ENCODE results near the gene CDH22. TPM values are rescaled to one million over a fixed set of nuclear protein-coding genes. Genes with fewer than 3 reads are reported as not detected.

Gene CDH22
- polyA plus RNA-seq, 1 donor from 2014 or later: 2.1 TPM

DNA sequence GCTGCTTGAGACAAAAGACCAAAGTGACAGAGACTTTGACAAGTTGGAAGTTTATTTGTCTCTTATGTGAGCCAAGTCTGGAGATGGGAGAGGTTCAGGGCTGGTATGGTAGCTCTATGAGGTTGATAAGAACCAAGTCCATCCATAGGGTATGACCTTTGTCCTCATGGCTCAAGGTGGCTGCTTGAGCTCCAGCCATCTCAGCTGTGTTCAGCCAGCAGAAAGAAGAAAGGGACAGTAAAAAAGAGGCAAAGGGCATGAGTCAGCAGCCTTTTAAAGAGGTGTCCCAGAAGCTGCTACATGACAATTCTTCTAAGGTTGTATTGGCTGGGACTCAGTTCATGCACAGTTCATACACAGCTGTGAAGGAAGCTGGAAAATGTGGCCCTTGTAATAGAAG, 141.2 kb downstream of the CDH22 start:
- TF ChIP-seq EP300 (conservative IDR thresholded peaks at IDR 0.05; ENCODE audit: poor library complexity, severe bottlenecking): no peak
- TF ChIP-seq, protein P1, sequence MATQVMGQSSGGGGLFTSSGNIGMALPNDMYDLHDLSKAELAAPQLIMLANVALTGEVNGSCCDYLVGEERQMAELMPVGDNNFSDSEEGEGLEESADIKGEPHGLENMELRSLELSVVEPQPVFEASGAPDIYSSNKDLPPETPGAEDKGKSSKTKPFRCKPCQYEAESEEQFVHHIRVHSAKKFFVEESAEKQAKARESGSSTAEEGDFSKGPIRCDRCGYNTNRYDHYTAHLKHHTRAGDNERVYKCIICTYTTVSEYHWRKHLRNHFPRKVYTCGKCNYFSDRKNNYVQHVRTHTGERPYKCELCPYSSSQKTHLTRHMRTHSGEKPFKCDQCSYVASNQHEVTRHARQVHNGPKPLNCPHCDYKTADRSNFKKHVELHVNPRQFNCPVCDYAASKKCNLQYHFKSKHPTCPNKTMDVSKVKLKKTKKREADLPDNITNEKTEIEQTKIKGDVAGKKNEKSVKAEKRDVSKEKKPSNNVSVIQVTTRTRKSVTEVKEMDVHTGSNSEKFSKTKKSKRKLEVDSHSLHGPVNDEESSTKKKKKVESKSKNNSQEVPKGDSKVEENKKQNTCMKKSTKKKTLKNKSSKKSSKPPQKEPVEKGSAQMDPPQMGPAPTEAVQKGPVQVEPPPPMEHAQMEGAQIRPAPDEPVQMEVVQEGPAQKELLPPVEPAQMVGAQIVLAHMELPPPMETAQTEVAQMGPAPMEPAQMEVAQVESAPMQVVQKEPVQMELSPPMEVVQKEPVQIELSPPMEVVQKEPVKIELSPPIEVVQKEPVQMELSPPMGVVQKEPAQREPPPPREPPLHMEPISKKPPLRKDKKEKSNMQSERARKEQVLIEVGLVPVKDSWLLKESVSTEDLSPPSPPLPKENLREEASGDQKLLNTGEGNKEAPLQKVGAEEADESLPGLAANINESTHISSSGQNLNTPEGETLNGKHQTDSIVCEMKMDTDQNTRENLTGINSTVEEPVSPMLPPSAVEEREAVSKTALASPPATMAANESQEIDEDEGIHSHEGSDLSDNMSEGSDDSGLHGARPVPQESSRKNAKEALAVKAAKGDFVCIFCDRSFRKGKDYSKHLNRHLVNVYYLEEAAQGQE (IDR thresholded peaks at IDR 0.05; ENCODE audit: borderline replicate concordance): no peak
- no peak for TF ChIP-seq MXI1 (conservative IDR thresholded peaks at IDR 0.05; ENCODE audit: poor library complexity, severe bottlenecking)
- TF ChIP-seq RAD21 (conservative IDR thresholded peaks at IDR 0.05): no peak
- TF ChIP-seq TAF1 (IDR thresholded peaks at IDR 0.05; ENCODE audit: low read depth): no peak
- TF ChIP-seq POLR2AphosphoS5 (IDR thresholded peaks at IDR 0.05): no peak
- TF ChIP-seq EZH2 (IDR thresholded peaks at IDR 0.05; ENCODE audit: borderline replicate concordance, insufficient read depth, low read length, poor library complexity, severe bottlenecking): no peak
- TF ChIP-seq SMC3 (conservative IDR thresholded peaks at IDR 0.05; ENCODE audit: poor library complexity): no peak
- TF ChIP-seq, protein P2, sequence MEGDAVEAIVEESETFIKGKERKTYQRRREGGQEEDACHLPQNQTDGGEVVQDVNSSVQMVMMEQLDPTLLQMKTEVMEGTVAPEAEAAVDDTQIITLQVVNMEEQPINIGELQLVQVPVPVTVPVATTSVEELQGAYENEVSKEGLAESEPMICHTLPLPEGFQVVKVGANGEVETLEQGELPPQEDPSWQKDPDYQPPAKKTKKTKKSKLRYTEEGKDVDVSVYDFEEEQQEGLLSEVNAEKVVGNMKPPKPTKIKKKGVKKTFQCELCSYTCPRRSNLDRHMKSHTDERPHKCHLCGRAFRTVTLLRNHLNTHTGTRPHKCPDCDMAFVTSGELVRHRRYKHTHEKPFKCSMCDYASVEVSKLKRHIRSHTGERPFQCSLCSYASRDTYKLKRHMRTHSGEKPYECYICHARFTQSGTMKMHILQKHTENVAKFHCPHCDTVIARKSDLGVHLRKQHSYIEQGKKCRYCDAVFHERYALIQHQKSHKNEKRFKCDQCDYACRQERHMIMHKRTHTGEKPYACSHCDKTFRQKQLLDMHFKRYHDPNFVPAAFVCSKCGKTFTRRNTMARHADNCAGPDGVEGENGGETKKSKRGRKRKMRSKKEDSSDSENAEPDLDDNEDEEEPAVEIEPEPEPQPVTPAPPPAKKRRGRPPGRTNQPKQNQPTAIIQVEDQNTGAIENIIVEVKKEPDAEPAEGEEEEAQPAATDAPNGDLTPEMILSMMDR (IDR thresholded peaks at IDR 0.05; ENCODE audit: poor library complexity, severe bottlenecking): no peak
- Histone ChIP-seq H3K79me2 (replicated peaks; ENCODE audit: insufficient read depth, low read length) (no peaks in the 10 kb centered on the region), H3K4me3 (ENCODE audit: low read length) (no peak overlapping the region), H3K9me2 (ENCODE audit: insufficient read depth, low read length) (no peaks in the 10 kb centered on the region), H3F3A (ENCODE audit: insufficient read depth, low read length, poor library complexity, severe bottlenecking) (no peaks in the 10 kb centered on the region), H3K9ac (ENCODE audit: low read length) (no peak overlapping the region), H3K27me3 (ENCODE audit: insufficient read depth, low read depth, low read length) (no peaks in the 10 kb centered on the region), H3K36me3 (ENCODE audit: insufficient read depth, low read length) (no peaks in the 10 kb centered on the region), H2AFZ (ENCODE audit: low read depth, low read length) (no peak overlapping the region), H4K20me1 (ENCODE audit: insufficient read depth) (no peaks in the 10 kb centered on the region), H3K4me2 (ENCODE audit: low read length) (no peak overlapping the region), H3K9me3 (ENCODE audit: low read length) (no peaks in the 10 kb centered on the region), H3K27ac (ENCODE audit: low read length) (no peak overlapping the region)

DNA sequence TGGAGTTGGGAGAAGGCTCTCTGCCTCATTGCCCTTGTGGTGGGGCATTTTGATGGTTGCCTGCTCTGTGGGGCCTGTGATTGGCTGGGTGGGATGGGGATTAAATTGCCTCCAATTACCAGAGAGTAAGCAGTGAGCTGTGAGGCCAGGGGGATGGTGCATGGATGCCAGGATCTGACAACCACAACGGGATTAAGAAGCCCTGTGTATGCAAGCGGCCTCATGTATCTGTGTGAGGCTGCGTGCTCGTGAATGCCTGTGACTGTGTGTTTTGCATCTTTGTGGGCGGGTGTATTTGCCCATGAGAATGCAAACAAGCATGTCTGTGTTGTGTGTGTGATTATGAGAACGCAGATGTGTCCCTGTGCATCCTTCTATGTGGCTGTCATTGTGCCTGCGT, 144.0 kb downstream of the CDH22 start:
- peak overlapping the region; percentile 57 for H3K27ac ChIP-seq (ENCODE audit: low read length)
- H3F3A ChIP-seq (ENCODE audit: insufficient read depth, low read length, poor library complexity, severe bottlenecking): no peaks in the 10 kb centered on the region
- H3K9me3 ChIP-seq (ENCODE audit: low read length): no peaks in the 10 kb centered on the region
- H3K4me3 ChIP-seq (ENCODE audit: low read length): no peak overlapping the region
- no peaks in the 10 kb centered on the region for H3K79me2 ChIP-seq (replicated peaks; ENCODE audit: insufficient read depth, low read length)
- H3K36me3 ChIP-seq (ENCODE audit: insufficient read depth, low read length): no peaks in the 10 kb centered on the region
- TF ChIP-seq SMC3 (conservative IDR thresholded peaks at IDR 0.05; ENCODE audit: poor library complexity): peak; percentile 19
- TF ChIP-seq, protein P1 (IDR thresholded peaks at IDR 0.05; ENCODE audit: borderline replicate concordance): no peak
- no peaks in the 10 kb centered on the region for H3K9me2 ChIP-seq (ENCODE audit: insufficient read depth, low read length)
- H3K27me3 ChIP-seq (ENCODE audit: insufficient read depth, low read depth, low read length): no peaks in the 10 kb centered on the region
- H3K9ac ChIP-seq (ENCODE audit: low read length): peak overlapping the region; percentile 38
- no peaks in the 10 kb centered on the region for H4K20me1 ChIP-seq (ENCODE audit: insufficient read depth)
- no peak overlapping the region for H3K4me2 ChIP-seq (ENCODE audit: low read length)
- peak overlapping the region; percentile 23 for H2AFZ ChIP-seq (ENCODE audit: low read depth, low read length)

All from neural cell (in vitro differentiated cells).